HG03060 (cell line): Measurements from ENCODE around the gene PDIK1L.

ENCODE experiments used
- ATAC-seq: cut with Tn5 transposase; IDR thresholded peaks from one replicate; pipeline ENCODE4 v1.9.1; 2021; ENCODE audit warnings: low read depth, moderate number of reproducible peaks; ENCODE audit not compliant: unreplicated experiment

The PDIK1L gene

DNA sequence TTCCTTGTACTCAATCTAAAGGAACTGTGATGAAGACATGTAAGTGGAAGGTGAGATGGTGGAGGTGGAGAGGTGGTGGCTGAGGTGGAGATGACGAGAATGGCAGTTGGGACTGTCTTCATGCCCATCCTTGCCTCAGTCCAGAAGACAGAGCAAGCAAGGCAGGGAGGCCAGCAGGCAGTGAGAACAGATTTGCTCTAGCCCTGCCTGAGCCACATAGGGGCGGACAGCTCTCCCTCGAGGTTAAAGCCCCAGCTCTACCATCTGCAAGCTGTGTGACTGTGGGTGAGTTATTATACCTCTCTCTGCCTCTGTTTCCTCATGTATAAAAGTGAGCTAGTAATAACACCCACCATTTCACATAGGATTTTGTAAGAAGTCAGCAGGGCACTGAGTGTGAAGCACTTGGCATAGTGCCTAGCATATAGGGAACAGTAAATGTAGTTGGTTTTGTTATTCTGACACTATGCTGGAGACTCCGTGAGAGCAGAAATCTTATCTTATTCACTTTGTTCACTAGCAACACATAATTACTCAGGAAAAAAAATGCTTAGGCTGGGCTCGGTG lies 42.4 kb downstream of the PDIK1L start:
- no peak for ATAC-seq

DNA sequence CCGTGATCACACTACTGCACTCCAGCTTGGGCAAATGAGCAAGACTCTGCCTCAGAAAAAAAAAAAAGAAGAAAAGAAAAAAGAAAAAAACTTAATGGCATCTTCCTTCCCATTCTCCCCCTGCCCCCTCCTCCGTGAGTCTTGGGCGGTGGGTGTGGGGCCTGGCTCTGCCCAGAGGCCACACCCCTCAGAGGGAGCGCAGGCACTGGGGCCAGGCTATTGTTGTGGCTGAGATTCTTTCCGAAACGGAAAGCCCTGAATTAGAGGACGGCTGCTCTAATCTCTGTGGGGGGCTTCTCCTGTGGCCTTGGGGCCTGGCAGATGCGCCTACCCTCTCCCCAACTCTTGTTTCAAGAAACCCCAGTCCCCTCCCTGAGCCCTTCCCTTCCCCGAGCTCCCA lies 43.1 kb downstream of the PDIK1L start:
- ATAC-seq = no peak

GRCh38 chr1:26155370-26156284 lies 44.0 kb downstream of the PDIK1L start:
- no peak for ATAC-seq

DNA sequence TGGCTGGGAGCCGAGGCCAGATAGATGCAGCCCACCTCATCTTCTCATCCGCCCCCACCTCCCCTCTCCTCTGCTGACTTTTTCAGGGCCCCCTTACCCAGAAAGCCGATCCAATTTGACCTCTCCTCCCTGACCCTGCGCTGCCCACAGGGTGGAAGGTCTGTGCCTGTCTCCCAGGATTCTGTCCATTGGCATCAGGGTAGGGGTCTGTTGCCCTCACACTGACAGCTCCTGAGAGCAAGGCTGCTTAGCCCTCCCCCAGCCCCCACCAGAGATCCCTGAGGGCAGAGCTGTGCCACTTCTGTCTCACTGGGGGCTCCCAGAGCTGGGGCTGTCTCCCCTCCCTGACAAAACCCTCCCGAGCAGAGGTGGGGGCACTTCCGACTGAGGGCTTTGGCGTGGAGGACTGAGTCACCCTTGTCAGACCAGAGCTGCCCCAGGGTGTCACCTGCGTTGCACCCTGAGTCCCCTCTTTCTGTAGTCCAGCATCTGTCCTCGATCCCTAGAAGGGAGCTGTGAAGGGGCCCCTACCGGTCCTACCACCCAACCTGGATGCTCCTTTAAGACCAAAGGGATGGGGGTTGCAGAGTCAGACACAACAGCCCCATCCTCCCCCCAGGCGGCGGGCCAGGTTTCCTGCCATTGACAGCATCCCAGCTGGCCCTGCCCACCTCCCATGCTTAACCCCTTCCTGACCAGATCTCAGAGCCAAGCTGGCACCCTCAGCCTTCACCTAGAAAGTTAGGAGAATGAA lies 44.8 kb downstream of the PDIK1L start:
- no peak for ATAC-seq

DNA sequence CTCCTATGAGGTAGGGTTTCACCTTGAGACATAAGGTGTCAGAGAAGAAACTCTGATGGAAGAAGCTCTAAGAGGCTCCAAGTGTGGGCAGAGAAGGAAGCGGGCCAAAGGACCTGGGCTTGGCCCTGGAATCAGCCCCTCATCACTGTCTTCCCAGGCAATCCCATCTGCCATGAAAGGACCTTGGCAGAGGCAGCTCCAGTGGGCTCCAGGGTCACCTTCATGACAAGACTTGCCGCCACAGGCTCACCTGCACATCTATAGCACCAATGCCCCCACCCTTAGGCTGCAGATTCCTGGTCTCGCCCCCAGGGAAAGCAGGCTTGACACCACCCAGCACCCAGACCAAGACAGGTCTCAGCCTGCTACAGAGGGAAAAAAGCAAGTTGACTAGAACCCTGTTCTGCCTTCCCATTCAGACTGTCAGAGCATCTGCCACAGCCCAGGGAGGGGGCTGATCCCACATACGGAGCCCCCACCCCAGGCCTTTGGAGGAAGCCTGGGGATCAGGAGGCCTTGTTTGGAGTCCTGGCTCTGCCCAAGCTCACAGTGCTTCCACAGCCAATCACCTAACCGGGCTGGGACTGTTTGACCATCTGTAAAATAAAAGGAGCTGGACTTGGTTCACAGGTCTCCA lies 46.8 kb downstream of the PDIK1L start:
- no peak for ATAC-seq

GRCh38 chr1:26158908-26159742 lies 47.5 kb downstream of the PDIK1L start, which contains the start of gene FAM110D:
FAM110D (plus strand) TSS chr1:26159079; CDS start chr1:26161292, 2,213 bp downstream.
- no peak for ATAC-seq

DNA sequence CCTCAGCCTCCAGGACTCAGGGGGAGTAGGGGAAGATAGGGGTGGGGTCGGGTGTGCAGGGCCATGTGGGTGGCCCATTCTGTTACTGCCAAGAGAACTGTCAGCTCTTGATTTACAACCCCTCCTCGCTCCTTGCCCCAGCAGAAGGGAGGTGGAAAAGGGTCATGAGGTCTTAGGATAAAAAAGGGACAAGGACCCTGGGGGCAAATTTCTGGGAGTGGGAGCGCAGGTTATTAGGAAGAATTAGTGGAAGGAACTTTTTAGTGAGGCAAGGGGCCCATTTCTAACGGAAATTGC lies 48.1 kb downstream of the PDIK1L start:
- no peak for ATAC-seq

DNA sequence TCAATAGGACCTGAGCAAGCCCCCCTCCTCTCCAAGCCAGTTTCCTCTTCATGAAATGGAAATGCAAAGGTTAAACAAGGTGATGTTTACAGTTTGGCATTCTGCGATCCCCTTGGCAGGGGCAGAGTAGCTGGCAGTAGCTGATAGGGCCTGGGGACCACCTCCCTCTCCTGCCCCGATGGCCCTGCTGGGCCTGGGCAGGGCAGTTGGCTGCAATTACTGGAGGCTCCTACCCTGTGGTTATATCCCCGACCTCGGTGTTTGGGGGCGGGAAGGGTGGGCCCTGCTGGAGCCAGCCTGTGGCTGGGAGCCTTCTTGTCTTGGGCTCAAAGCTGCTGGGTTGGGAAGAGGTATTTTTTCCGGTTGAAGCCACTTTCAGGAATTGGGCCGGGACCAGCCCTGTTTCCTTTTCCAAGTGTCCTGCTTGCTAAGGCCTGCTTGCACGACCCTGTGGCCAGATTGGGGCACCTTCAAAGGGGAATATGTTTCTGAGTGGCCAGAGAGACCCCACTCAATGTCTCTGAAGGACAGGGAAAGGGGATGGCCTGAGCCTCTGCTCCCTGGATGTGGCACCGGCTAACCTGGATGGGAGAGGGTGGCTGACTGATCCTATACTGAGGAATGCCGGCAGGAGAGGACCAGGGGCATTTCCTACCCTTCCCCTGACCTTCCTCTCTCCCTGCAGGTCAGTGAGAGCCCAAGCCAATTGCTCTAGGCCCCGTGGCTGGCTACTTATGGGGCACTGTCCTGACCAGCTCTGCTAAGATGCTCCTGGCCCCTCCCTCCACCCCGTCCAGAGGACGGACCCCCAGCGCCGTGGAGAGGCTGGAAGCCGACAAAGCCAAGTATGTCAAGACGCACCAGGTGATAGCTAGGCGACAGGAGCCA lies 49.1 kb downstream of the PDIK1L start:
- ATAC-seq = no peak

DNA sequence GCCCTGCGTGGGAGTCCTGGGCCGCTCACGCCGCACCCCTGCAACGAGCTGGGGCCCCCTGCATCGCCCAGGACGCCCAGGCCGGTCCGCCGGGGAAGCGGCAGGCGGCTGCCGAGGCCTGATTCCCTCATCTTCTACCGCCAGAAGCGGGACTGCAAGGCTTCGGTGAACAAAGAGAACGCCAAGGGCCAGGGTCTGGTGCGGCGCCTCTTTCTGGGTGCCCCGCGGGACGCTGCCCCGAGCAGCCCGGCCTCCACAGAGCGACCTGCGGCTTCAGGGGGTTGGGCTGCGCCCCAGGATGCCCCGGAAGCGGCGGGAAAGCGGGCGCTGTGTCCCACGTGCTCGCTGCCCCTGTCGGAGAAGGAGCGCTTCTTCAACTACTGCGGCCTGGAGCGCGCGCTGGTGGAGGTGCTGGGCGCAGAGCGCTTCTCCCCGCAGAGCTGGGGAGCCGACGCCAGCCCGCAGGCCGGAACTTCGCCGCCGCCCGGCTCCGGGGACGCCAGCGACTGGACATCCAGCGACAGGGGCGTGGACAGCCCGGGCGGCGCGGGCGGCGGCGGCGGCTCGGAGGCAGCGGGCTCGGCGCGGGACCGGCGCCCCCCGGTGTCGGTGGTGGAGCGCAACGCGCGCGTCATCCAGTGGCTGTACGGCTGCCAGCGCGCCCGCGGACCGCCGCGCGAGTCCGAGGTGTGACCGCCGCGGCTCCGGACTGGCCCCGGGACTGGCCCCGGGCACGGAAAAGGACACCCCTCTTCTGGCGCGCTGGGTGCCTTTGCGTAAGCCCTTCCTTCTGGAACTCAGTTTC lies 50.0 kb downstream of the PDIK1L start:
- ATAC-seq = no peak

GRCh38 chr1:26162220-26162709 lies 50.6 kb downstream of the PDIK1L start:
- no peak for ATAC-seq

DNA sequence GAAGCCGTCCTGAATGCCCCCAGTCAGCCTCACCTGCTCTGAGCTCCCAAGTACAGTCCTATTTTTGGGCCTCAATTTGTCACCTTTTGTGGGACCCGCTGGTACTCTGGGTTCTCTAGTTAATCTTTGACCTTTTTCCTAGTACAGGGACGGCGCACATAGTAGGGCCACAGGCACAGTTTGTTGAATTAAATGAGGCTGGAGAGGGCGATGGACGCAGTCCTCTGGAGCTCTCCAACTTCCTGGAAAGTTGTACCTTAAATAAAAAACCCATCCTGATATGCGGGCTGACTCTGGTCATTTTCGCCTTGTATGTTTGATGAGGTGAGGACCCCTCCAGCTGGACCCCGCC lies 52.0 kb downstream of the PDIK1L start:
- ATAC-seq = no peak

- ATAC-seq = no peak
These were observed 52.6 kb downstream of the PDIK1L start for GRCh38 chr1:26164036-26164860.

- ATAC-seq = no peak
These were observed 53.5 kb downstream of the PDIK1L start for GRCh38 chr1:26164861-26165842.

DNA sequence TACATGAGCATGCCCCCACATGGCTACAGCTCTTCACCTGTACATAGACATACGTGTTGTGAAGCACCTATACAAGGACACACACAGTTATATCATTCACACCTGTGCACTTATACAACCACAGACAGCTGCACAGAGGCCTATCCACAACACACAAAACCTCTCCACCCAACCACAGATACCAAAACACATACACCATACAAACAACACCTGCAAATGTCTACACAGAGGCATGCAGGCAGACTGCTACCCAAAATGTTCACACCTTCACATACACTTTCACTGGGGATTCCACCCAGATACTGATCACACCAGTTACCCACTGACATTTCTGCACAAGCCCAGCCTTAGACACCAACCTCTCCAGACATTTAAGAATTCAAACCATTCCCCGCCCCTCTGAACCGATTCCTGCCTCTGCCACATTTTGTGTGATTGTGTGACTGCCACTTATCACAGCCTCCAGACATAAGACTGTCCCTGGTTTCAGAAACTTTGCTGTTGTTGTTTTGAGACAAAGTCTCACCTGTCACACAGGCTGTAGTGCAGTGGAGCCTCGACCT lies 55.2 kb downstream of the PDIK1L start:
- no peak for ATAC-seq

DNA sequence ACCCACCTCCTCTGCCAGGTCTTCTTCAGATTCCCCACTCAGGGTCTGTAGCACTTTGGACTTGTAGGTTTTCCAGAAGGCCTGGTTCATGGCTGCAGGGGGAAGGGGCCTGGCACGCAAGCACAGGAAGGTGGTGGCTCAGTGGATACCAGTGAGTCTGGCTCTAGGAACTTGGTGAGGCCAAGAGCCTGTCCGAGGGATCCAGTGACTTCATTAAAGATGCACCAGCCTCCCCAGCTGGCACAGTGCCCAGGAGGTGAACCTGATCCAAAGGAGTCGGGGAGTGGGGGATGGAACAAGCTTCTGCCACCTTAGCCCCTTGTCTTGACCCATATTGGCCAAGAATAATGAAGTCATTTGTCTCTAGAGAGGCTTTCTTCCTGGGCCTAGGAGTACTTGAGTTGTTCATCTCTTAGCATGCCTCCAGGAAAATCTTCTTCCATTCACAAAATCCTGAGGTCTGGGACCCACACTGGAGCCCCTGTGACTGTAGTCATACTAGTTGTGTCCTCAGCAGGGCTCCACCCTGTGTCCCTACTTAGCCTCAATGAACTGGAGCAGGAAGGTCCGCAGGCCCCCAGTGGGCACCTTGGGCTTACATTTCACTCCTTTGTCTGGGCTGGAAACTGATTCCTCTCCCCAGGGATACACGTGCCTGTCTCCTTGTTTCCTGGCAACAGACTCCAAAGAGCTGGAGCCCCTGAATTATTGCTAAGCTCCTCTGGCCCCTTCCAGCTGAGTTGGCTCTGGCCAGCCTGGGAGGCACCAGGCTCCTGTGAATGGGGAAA lies 57.0 kb downstream of the PDIK1L start, which contains the start of gene C1orf232:
Gene C1orf232 (minus strand): TSS at position 554 of the 788 bp plus-strand sequence. CDS start 464 bp downstream, at position 90.
- no peak for ATAC-seq
